HG02571 (cell line): ENCODE results near the gene HOXC11.

Experiments used
- ATAC-seq: cut with Tn5 transposase; IDR thresholded peaks from one replicate; pipeline ENCODE4 v1.9.1; 2021; ENCODE audit warnings: mild to moderate bottlenecking, moderate library complexity; ENCODE audit not compliant: unreplicated experiment

HOXC11 gene

GRCh38 chr12:53972722-53973235, at the start of gene HOXC11:
Gene HOXC11 (plus strand): TSS chr12:53973126. CDS start chr12:53973242, 116 bp downstream.
- ATAC-seq, result no peak

- ATAC-seq, result no peak
Measured at GRCh38 chr12:53924521-53925405, 48.2 kb upstream of the HOXC11 start.

- no peak for ATAC-seq
Measured at GRCh38 chr12:53927220-53928029, 45.5 kb upstream of the HOXC11 start.

GRCh38 chr12:53928054-53928835, 44.7 kb upstream of the HOXC11 start:
- ATAC-seq, result no peak

GRCh38 chr12:53929527-53929926, 43.4 kb upstream of the HOXC11 start:
- ATAC-seq, result no peak

GRCh38 chr12:53930591-53931255, 42.2 kb upstream of the HOXC11 start:
- no peak for ATAC-seq

- ATAC-seq, result no peak
Measured at GRCh38 chr12:53931844-53932581, 40.9 kb upstream of the HOXC11 start.

GRCh38 chr12:53932915-53933314, 40.0 kb upstream of the HOXC11 start:
- ATAC-seq, result no peak

GRCh38 chr12:53935383-53936341, 37.3 kb upstream of the HOXC11 start:
- ATAC-seq, result no peak

- ATAC-seq, result no peak
Measured at GRCh38 chr12:53937099-53937498, 35.8 kb upstream of the HOXC11 start.

GRCh38 chr12:53937596-53938325, 35.2 kb upstream of the HOXC11 start:
- ATAC-seq, result no peak

GRCh38 chr12:53938326-53939140, 34.4 kb upstream of the HOXC11 start, which contains the start of gene HOXC13:
Gene HOXC13 (plus strand): TSS chr12:53938831. CDS start chr12:53938907, 76 bp downstream.
- no peak for ATAC-seq

- no peak for ATAC-seq
Measured at GRCh38 chr12:53939141-53940108, 33.5 kb upstream of the HOXC11 start.

- no peak for ATAC-seq
Measured at GRCh38 chr12:53940443-53941014, 32.4 kb upstream of the HOXC11 start.

- no peak for ATAC-seq
Measured at GRCh38 chr12:53941187-53941586, 31.7 kb upstream of the HOXC11 start.
